NB4 (cell line): Measurements from ENCODE around the gene DOCK9.

Experiments
- DNase-seq: peaks from one replicate; pipeline ENCODE4 v3.0.0; 2010; ENCODE audit warnings: low read depth
- H3K4me3 ChIP-seq: one replicate; pipeline ENCODE4 v1.5.1; 2011; ENCODE audit warnings: mild to moderate bottlenecking, low read depth, low read length, moderate library complexity
- CTCF ChIP-seq: IDR thresholded peaks from one replicate; pipeline ENCODE4 v1.5.1; 2012; ENCODE audit warnings: low read depth, low read length
- MAX ChIP-seq: IDR thresholded peaks from 2 replicates; pipeline ENCODE4 v1.6.1; 2011; ENCODE audit warnings: low read depth, low read length
- MYC ChIP-seq: IDR thresholded peaks from 2 replicates; pipeline ENCODE4 v1.6.1; 2011; ENCODE audit warnings: low read depth, low read length
- POLR2A ChIP-seq: IDR thresholded peaks from 2 replicates; pipeline ENCODE4 v1.6.1; 2011; ENCODE audit warnings: mild to moderate bottlenecking; ENCODE audit not compliant: insufficient read length; ENCODE audit errors: extremely low read depth

Gene DOCK9

GRCh38 chr13:98938801-98939200 is 39.1 kb downstream of the DOCK9 start:
- DNase-seq: no peak
- no peak for TF ChIP-seq MYC
- TF ChIP-seq POLR2A: no peak
- no peak for TF ChIP-seq MAX
- no peak for TF ChIP-seq CTCF
- no peak overlapping the region for H3K4me3 ChIP-seq

GRCh38 chr13:98937911-98938381 is 39.9 kb downstream of the DOCK9 start:
- no peak overlapping the region for H3K4me3 ChIP-seq
- no peak for DNase-seq
- TF ChIP-seq CTCF (no peak), MYC (no peak), POLR2A (no peak), MAX (no peak)

GRCh38 chr13:98934243-98934642 is 43.6 kb downstream of the DOCK9 start:
- DNase-seq: no peak
- H3K4me3 ChIP-seq: no peak overlapping the region
- TF ChIP-seq MYC: no peak
- no peak for TF ChIP-seq MAX
- no peak for TF ChIP-seq CTCF
- no peak for TF ChIP-seq POLR2A

- TF ChIP-seq CTCF (no peak), POLR2A (no peak)
- no peak for DNase-seq
- no peak overlapping the region for H3K4me3 ChIP-seq
Observed at GRCh38 chr13:98930151-98930591, 47.7 kb downstream of the DOCK9 start.

GRCh38 chr13:98927951-98928927 is 49.6 kb downstream of the DOCK9 start:
- no peak for TF ChIP-seq MAX
- no peak for TF ChIP-seq CTCF
- TF ChIP-seq POLR2A: no peak
- no peak for TF ChIP-seq MYC
- H3K4me3 ChIP-seq: no peak overlapping the region
- no peak for DNase-seq

- TF ChIP-seq MAX (no peak), CTCF (no peak), MYC (no peak), POLR2A (no peak)
- DNase-seq: no peak
- no peak overlapping the region for H3K4me3 ChIP-seq
Observed at GRCh38 chr13:98925949-98926348, 51.9 kb downstream of the DOCK9 start.
